ENCODE data around the gene ATP8A2.

DNA sequence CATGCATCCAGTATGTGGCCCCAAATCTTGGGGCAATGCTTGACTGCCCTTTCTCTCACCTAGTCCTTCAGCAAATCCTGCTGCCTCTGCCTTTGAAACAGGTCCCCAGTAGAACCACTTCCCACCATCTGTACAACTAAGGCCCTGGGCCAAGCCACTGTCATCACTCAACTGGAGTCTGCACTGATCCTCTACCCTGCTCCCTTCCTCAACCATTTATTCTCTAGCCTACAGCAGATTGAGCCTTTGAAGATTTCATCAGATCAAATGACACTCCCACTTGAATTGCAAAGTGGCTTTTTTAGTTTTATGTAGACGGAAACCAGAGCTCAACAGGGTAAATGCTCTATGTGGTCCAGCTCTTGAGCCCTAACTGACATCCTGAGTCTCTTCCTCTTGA lies 43.5 kb downstream of the ATP8A2 start:
- TF ChIP-seq, protein P1, sequence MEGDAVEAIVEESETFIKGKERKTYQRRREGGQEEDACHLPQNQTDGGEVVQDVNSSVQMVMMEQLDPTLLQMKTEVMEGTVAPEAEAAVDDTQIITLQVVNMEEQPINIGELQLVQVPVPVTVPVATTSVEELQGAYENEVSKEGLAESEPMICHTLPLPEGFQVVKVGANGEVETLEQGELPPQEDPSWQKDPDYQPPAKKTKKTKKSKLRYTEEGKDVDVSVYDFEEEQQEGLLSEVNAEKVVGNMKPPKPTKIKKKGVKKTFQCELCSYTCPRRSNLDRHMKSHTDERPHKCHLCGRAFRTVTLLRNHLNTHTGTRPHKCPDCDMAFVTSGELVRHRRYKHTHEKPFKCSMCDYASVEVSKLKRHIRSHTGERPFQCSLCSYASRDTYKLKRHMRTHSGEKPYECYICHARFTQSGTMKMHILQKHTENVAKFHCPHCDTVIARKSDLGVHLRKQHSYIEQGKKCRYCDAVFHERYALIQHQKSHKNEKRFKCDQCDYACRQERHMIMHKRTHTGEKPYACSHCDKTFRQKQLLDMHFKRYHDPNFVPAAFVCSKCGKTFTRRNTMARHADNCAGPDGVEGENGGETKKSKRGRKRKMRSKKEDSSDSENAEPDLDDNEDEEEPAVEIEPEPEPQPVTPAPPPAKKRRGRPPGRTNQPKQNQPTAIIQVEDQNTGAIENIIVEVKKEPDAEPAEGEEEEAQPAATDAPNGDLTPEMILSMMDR (IDR thresholded peaks at IDR 0.05): no peak
- TF ChIP-seq ZFX (IDR thresholded peaks at IDR 0.05; ENCODE audit: borderline replicate concordance): no peak

All from 22Rv1 (cell line).